Prostate gland (tissue), 2 donors: ENCODE results near the gene SIGLEC9.

Source experiments
- POLR2A ChIP-seq: fragments of 450-650 bp; IDR thresholded peaks from one replicate; pipeline ENCODE4 v1.6.1; 2016; ENCODE audit warnings: antibody characterized with exemption, mild to moderate bottlenecking
- POLR2AphosphoS5 ChIP-seq: sonication (generic); formaldehyde crosslinking; IDR thresholded peaks from one replicate; pipeline ENCODE4 v1.6.1; 2017; ENCODE audit warnings: antibody characterized with exemption
- TF ChIP-seq, protein P1 (sequence below), 4 experiments: fragments of 200-600 bp in 2 of 4; fragments of 450-650 bp in 2 of 4; sonication (generic) in 2 of 4; IDR thresholded peaks; 1 replicate in 3 of 4; 2 replicates in 1 of 4; pipeline ENCODE4 v1.5.1; 2016 to 2019; ENCODE audit warnings: antibody characterized with exemption in 4 of 4, mild to moderate bottlenecking in 2 of 4, moderate library complexity in 2 of 4

GRCh38 chr19:51127032-51127431, 2.3 kb downstream of the SIGLEC9 start:
- TF ChIP-seq POLR2AphosphoS5 (no peak), POLR2A (no peak)
- TF ChIP-seq, protein P1, sequence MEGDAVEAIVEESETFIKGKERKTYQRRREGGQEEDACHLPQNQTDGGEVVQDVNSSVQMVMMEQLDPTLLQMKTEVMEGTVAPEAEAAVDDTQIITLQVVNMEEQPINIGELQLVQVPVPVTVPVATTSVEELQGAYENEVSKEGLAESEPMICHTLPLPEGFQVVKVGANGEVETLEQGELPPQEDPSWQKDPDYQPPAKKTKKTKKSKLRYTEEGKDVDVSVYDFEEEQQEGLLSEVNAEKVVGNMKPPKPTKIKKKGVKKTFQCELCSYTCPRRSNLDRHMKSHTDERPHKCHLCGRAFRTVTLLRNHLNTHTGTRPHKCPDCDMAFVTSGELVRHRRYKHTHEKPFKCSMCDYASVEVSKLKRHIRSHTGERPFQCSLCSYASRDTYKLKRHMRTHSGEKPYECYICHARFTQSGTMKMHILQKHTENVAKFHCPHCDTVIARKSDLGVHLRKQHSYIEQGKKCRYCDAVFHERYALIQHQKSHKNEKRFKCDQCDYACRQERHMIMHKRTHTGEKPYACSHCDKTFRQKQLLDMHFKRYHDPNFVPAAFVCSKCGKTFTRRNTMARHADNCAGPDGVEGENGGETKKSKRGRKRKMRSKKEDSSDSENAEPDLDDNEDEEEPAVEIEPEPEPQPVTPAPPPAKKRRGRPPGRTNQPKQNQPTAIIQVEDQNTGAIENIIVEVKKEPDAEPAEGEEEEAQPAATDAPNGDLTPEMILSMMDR (IDR thresholded peaks at IDR 0.05): no peak
